ENCODE measurements around the gene MCM5. TPM values are rescaled to one million over a fixed set of nuclear protein-coding genes. Genes with fewer than 3 reads are reported as not detected.

Gene MCM5
- total and polyA plus RNA-seq, 2 of the 13 experiments (the other 11 are each of a cell fraction or from before 2014, with no cell fraction given) = 40.2 to 93.5 TPM

DNA sequence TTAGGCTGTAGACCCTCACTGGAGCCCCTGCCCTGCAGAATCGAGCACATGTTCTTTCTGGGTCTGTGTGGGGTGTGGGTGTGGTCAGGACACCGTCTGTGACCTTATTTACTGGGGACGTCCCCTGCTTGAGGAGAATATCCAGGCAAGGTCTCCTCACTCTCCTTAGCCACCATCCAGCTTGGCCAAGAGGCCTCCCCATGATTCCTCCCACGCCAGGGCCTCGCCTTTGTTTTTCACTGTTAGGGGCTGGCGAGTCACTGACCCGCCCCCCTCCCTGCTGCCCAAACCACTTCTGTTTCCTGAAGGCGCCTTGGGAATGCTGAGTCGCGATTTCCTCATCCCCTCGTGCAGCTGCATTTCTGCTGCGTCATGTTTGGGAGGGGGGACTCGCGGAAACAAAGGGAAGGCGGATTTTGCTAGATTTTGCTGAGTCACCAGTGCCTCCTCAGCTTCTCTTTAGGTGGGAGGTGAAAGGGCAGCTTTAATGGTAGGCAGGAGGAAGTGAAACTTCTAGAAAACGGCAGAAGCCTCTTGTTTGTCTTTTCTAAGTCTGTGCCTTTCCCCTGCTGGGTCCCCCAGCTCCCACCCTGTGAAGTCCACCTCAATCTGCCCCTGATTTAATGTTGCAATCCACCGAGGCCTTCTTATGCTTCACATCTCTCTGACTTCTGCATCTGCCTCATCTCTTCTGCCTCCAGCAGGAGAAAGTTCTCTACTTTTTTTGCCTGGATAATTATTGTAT lies 23.0 kb upstream of the MCM5 start (continued):
- TF ChIP-seq, protein P1, sequence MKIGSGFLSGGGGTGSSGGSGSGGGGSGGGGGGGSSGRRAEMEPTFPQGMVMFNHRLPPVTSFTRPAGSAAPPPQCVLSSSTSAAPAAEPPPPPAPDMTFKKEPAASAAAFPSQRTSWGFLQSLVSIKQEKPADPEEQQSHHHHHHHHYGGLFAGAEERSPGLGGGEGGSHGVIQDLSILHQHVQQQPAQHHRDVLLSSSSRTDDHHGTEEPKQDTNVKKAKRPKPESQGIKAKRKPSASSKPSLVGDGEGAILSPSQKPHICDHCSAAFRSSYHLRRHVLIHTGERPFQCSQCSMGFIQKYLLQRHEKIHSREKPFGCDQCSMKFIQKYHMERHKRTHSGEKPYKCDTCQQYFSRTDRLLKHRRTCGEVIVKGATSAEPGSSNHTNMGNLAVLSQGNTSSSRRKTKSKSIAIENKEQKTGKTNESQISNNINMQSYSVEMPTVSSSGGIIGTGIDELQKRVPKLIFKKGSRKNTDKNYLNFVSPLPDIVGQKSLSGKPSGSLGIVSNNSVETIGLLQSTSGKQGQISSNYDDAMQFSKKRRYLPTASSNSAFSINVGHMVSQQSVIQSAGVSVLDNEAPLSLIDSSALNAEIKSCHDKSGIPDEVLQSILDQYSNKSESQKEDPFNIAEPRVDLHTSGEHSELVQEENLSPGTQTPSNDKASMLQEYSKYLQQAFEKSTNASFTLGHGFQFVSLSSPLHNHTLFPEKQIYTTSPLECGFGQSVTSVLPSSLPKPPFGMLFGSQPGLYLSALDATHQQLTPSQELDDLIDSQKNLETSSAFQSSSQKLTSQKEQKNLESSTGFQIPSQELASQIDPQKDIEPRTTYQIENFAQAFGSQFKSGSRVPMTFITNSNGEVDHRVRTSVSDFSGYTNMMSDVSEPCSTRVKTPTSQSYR (CRISPR knock-in tag; IDR thresholded peaks at IDR 0.05; ENCODE audit: borderline replicate concordance) = peak; percentile 56; the same call in 1 of the 2 replicates
- TF ChIP-seq ZNF563 (CRISPR knock-in tag; IDR thresholded peaks at IDR 0.05) (no peak), SALL2 (CRISPR knock-in tag; IDR thresholded peaks at IDR 0.05) (0 out of 2 replicates have a peak, but pooled peaks have one; percentile 32), GABPA (IDR thresholded peaks at IDR 0.05; ENCODE audit: low read depth, low read length) (no peak), GABPA (CRISPR knock-in tag; IDR thresholded peaks at IDR 0.05; ENCODE audit: low read depth) (peak; percentile 58), ZMYM3 (CRISPR knock-in tag; IDR thresholded peaks at IDR 0.05) (peak; percentile 74), NCOR1 (IDR thresholded peaks at IDR 0.05; ENCODE audit: borderline replicate concordance, low read length) (peak; percentile 93; the same call in 1 of the 2 replicates), ZNF225 (CRISPR knock-in tag; IDR thresholded peaks at IDR 0.05) (no peak), ZNF292 (CRISPR knock-in tag; IDR thresholded peaks at IDR 0.05; ENCODE audit: borderline replicate concordance, low read depth) (peak; percentile 50; the same call in 1 of the 2 replicates), ZNF557 (CRISPR knock-in tag; IDR thresholded peaks at IDR 0.05) (0 out of 2 replicates have a peak, but pooled peaks have one; percentile 23), MXD4 (CRISPR knock-in tag; IDR thresholded peaks at IDR 0.05) (peak; percentile 86), TEAD2 (CRISPR knock-in tag; IDR thresholded peaks at IDR 0.05) (no peak), KLF6 (CRISPR knock-in tag; IDR thresholded peaks at IDR 0.05) (peak; percentile 87; the same call in 1 of the 2 replicates), MEIS2 (CRISPR knock-in tag; IDR thresholded peaks at IDR 0.05) (peak; percentile 60; the same call in 1 of the 2 replicates), ZNF709 (CRISPR knock-in tag; IDR thresholded peaks at IDR 0.05) (no peak), KAT8 (CRISPR knock-in tag; IDR thresholded peaks at IDR 0.05) (peak; percentile 80), THYN1 (CRISPR knock-in tag; IDR thresholded peaks at IDR 0.05; ENCODE audit: borderline replicate concordance, low read depth) (no peak)
- TF ChIP-seq, protein P2, sequence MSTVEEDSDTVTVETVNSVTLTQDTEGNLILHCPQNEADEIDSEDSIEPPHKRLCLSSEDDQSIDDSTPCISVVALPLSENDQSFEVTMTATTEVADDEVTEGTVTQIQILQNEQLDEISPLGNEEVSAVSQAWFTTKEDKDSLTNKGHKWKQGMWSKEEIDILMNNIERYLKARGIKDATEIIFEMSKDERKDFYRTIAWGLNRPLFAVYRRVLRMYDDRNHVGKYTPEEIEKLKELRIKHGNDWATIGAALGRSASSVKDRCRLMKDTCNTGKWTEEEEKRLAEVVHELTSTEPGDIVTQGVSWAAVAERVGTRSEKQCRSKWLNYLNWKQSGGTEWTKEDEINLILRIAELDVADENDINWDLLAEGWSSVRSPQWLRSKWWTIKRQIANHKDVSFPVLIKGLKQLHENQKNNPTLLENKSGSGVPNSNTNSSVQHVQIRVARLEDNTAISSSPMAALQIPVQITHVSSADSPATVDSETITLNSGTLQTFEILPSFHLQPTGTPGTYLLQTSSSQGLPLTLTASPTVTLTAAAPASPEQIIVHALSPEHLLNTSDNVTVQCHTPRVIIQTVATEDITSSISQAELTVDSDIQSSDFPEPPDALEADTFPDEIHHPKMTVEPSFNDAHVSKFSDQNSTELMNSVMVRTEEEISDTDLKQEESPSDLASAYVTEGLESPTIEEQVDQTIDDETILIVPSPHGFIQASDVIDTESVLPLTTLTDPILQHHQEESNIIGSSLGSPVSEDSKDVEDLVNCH (CRISPR knock-in tag; IDR thresholded peaks at IDR 0.05) = no peak
- TF ChIP-seq, protein P3, sequence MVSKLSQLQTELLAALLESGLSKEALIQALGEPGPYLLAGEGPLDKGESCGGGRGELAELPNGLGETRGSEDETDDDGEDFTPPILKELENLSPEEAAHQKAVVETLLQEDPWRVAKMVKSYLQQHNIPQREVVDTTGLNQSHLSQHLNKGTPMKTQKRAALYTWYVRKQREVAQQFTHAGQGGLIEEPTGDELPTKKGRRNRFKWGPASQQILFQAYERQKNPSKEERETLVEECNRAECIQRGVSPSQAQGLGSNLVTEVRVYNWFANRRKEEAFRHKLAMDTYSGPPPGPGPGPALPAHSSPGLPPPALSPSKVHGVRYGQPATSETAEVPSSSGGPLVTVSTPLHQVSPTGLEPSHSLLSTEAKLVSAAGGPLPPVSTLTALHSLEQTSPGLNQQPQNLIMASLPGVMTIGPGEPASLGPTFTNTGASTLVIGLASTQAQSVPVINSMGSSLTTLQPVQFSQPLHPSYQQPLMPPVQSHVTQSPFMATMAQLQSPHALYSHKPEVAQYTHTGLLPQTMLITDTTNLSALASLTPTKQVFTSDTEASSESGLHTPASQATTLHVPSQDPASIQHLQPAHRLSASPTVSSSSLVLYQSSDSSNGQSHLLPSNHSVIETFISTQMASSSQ (IDR thresholded peaks at IDR 0.05; ENCODE audit: low read depth) = peak; percentile 55; the same call in 1 of the 2 replicates
- TF ChIP-seq, protein P3 (CRISPR knock-in tag; IDR thresholded peaks at IDR 0.05; ENCODE audit: borderline replicate concordance) = peak; percentile 58; the same call in 1 of the 2 replicates

Measured in HepG2 (cell line).